Measurements from ENCODE around the gene GRHPR. TPM values are rescaled to one million over a fixed set of nuclear protein-coding genes. Genes with fewer than 3 reads are reported as not detected.

GRHPR gene
- total and polyA plus RNA-seq, 10 of the 15 experiments (the other 5 are each of a cell fraction or from before 2014, with no cell fraction given) = 52.4 to 194 (median 126) TPM

DNA sequence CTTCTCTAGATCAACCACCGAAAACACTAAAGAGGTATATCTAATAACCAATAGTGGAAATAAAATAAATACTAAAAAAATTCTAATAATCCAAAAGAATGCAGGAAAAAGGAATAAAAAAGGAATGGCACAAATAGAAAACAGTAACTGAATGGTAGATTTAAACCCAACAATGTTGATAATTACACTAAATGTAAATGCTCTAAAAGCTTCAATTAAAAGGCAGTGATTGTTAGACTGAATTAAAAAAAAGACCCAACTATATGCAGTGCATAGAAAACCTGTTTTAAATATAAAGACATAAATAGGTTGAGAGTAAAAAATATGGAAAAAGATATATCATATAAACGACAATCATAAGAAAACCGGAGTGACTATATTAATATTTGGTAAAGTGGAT lies 51.9 kb downstream of the GRHPR start:
- Histone ChIP-seq H3K79me2 (ENCODE audit: control insufficient read depth, insufficient read depth, low read length) (no peaks in the 10 kb centered on the region), H4K20me1 (ENCODE audit: control insufficient read depth, insufficient read depth) (no peaks in the 10 kb centered on the region), H3K36me3 (ENCODE audit: control insufficient read depth in 2 of 2, insufficient read depth in 2 of 2, low read length in 1 of 2) (no peaks in the 10 kb centered on the region), H3K27me3 (replicated peaks in 1 of 2; ENCODE audit: control insufficient read depth in 2 of 2, insufficient read depth in 2 of 2, low read length in 1 of 2) (no peaks in the 10 kb centered on the region; a peak in 1 of 4 replicates), H3K4me1 (ENCODE audit: control insufficient read depth, insufficient read depth, low read length) (no peaks in the 10 kb centered on the region), H2AFZ (ENCODE audit: control insufficient read depth, low read depth, low read length) (no peak overlapping the region), H3K4me2 (ENCODE audit: control insufficient read depth, insufficient read depth) (no peak overlapping the region), H3K27ac (ENCODE audit: control insufficient read depth, insufficient read depth) (no peak overlapping the region), H3K9me3 (replicated peaks; ENCODE audit: control insufficient read depth, insufficient read depth, low read length) (no peaks in the 10 kb centered on the region; the same call in 1 of the 3 replicates), H3K4me3 (no peak overlapping the region), H3K9ac (ENCODE audit: control insufficient read depth, insufficient read depth, low read length) (no peak overlapping the region)
- WGBS (ENCODE audit: insufficient coverage, insufficient replicate concordance, low lambda C conversion rate, missing lambda C conversion rate) = 95% methylated on average over 3 of the region's 3 CpGs
- in situ Hi-C loops (cut with MboI) (no loop called here), intact Hi-C loops (cut with micrococcal nuclease; ENCODE audit: unreplicated experiment) (no loop called here)
- no TSS peak for BruUV-seq (replicated peaks)
- DNase-seq (ENCODE audit: low read depth, low spot score) (no peak), ATAC-seq (no peak), FAIRE-seq (no peak)
- RAD21 ChIA-PET (ENCODE audit: unreplicated experiment) = no interaction called here
- SMC1A ChIA-PET (ENCODE audit: uncharacterized antibody, unreplicated experiment) = interaction anchor here (1.2 kb wide), 1 partner anchor 8 kb away, joined by 3 read pairs; no protein-coding TSS in a partner anchor
- POLR2A ChIA-PET = no interaction called here
- CTCF ChIA-PET = no interaction called here
- no peak for TF ChIP-seq ZNF274 (IDR thresholded peaks at IDR 0.05; ENCODE audit: insufficient read depth, insufficient read length)
- TF ChIP-seq GATAD2B (conservative IDR thresholded peaks at IDR 0.05; ENCODE audit: low read depth) = no peak
- no peak for TF ChIP-seq ATF2 (IDR thresholded peaks at IDR 0.05; ENCODE audit: low read length)
- TF ChIP-seq MAX (IDR thresholded peaks at IDR 0.05; ENCODE audit: low read depth, low read length) = no peak
- no peak for TF ChIP-seq BRCA1 (IDR thresholded peaks at IDR 0.05; ENCODE audit: low read depth, low read length)
- no peak for TF ChIP-seq EP300 (IDR thresholded peaks at IDR 0.05; ENCODE audit: borderline replicate concordance in 1 of 2, control insufficient read depth in 1 of 2, low read depth in 2 of 2, low read length in 2 of 2)
- TF ChIP-seq BCL3 (IDR thresholded peaks at IDR 0.05; ENCODE audit: borderline replicate concordance, insufficient read depth, low read depth, low read length, poor library complexity, severe bottlenecking) = no peak
- no peak for TF ChIP-seq BACH1 (IDR thresholded peaks at IDR 0.05; ENCODE audit: borderline replicate concordance)
- no peak for TF ChIP-seq KLF5 (IDR thresholded peaks at IDR 0.05; ENCODE audit: partially characterized antibody)
- no peak for TF ChIP-seq SUZ12 (IDR thresholded peaks at IDR 0.05; ENCODE audit: unreplicated experiment)
- TF ChIP-seq, protein P1, sequence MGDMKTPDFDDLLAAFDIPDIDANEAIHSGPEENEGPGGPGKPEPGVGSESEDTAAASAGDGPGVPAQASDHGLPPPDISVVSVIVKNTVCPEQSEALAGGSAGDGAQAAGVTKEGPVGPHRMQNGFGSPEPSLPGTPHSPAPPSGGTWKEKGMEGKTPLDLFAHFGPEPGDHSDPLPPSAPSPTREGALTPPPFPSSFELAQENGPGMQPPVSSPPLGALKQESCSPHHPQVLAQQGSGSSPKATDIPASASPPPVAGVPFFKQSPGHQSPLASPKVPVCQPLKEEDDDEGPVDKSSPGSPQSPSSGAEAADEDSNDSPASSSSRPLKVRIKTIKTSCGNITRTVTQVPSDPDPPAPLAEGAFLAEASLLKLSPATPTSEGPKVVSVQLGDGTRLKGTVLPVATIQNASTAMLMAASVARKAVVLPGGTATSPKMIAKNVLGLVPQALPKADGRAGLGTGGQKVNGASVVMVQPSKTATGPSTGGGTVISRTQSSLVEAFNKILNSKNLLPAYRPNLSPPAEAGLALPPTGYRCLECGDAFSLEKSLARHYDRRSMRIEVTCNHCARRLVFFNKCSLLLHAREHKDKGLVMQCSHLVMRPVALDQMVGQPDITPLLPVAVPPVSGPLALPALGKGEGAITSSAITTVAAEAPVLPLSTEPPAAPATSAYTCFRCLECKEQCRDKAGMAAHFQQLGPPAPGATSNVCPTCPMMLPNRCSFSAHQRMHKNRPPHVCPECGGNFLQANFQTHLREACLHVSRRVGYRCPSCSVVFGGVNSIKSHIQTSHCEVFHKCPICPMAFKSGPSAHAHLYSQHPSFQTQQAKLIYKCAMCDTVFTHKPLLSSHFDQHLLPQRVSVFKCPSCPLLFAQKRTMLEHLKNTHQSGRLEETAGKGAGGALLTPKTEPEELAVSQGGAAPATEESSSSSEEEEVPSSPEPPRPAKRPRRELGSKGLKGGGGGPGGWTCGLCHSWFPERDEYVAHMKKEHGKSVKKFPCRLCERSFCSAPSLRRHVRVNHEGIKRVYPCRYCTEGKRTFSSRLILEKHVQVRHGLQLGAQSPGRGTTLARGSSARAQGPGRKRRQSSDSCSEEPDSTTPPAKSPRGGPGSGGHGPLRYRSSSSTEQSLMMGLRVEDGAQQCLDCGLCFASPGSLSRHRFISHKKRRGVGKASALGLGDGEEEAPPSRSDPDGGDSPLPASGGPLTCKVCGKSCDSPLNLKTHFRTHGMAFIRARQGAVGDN (IDR thresholded peaks at IDR 0.05) = no peak
- TF ChIP-seq SIX5 (IDR thresholded peaks at IDR 0.05; ENCODE audit: low read depth, low read length, severe bottlenecking) = no peak

Data from GM12878 (cell line).